A549 (cell line): ENCODE results near the gene NEDD4L.

Experiments used
- CHD4 ChIP-seq: fragments of 200-600 bp; sonication (generic); IDR thresholded peaks from 2 replicates; pipeline ENCODE4 v1.6.1; 2016; ENCODE audit warnings: antibody characterized with exemption, mild to moderate bottlenecking, borderline replicate concordance
- EHF ChIP-seq: fragments of 250-450 bp; sonication (Bioruptor Pico); IDR thresholded peaks from 2 replicates; pipeline ENCODE4 v1.5.0; 2020; ENCODE audit warnings: mild to moderate bottlenecking
- EHMT2 ChIP-seq: fragments of 200-600 bp; sonication (generic); IDR thresholded peaks from 2 replicates; pipeline ENCODE4 v1.6.1; 2016; ENCODE audit warnings: antibody characterized with exemption, low read depth, mild to moderate bottlenecking, moderate library complexity
- EP300 ChIP-seq, 2 experiments: fragments of >200 bp; sonication (Bioruptor Twin); formaldehyde crosslinking; IDR thresholded peaks; 2 replicates in 1 of 2; 3 replicates in 1 of 2; pipeline ENCODE4 v1.6.1; 2016 to 2017
- GATA3 ChIP-seq: IDR thresholded peaks from 2 replicates; pipeline ENCODE4 v1.6.1; 2012; ENCODE audit warnings: borderline replicate concordance
- HDAC2 ChIP-seq: fragments of 200-600 bp; sonication (generic); IDR thresholded peaks from 2 replicates; pipeline ENCODE4 v1.6.1; 2016
- HOXB13 ChIP-seq: fragments of 250-450 bp; sonication (Bioruptor Pico); IDR thresholded peaks from 2 replicates; pipeline ENCODE4 v1.5.0; 2020; ENCODE audit warnings: low read depth, mild to moderate bottlenecking, moderate library complexity
- HOXB5 ChIP-seq: fragments of 250-450 bp; sonication (Bioruptor Pico); IDR thresholded peaks from 2 replicates; pipeline ENCODE4 v1.5.0; 2020; ENCODE audit warnings: mild to moderate bottlenecking, moderate library complexity
- MAZ ChIP-seq: fragments of 150-350 bp; IDR thresholded peaks from 2 replicates; pipeline ENCODE4 v1.6.1; 2014; ENCODE audit warnings: antibody characterized with exemption, low read depth, low read length, borderline replicate concordance
- POLR2A ChIP-seq: IDR thresholded peaks from 2 replicates; pipeline ENCODE4 v1.6.1; 2012; ENCODE audit warnings: mild to moderate bottlenecking, low read length
- TFCP2L1 ChIP-seq: fragments of 250-450 bp; sonication (Bioruptor Pico); IDR thresholded peaks from 2 replicates; pipeline ENCODE4 v1.5.0; 2021; ENCODE audit warnings: mild to moderate bottlenecking
- TF ChIP-seq, protein P1 (sequence below): fragments of >200 bp; sonication (Bioruptor Twin); formaldehyde crosslinking; IDR thresholded peaks from 3 replicates; pipeline ENCODE4 v1.5.1; 2016
- TF ChIP-seq, protein P2 (sequence below): fragments of 200-600 bp; sonication (generic); IDR thresholded peaks from 2 replicates; pipeline ENCODE4 v1.6.1; 2016; ENCODE audit warnings: antibody characterized with exemption, mild to moderate bottlenecking, moderate library complexity
- TF ChIP-seq, protein P3 (sequence below): fragments of 250-450 bp; sonication (Bioruptor Pico); IDR thresholded peaks from 2 replicates; pipeline ENCODE4 v1.5.0; 2020; ENCODE audit warnings: low read depth, mild to moderate bottlenecking, moderate library complexity

DNA sequence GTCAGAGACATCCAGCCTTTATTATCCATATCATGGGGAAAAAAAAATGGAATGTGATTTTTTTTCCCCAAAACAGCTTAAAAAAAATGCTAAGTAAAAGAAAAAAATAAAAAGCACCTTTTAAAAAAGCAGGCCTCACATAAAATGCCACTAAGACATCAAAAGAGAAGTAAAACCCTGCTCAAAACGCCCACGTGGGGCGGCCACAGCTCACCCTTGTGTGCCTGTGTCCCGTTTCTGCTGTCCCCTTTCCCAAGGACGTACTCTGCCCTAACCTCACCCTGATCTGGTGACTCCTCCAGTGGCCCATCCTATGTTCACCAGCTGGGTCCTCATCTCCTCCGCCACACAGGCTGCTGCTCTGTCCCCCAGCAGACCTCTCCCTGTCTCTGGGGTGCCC, 125.4 kb downstream of the NEDD4L start:
- TF ChIP-seq HOXB5 (CRISPR knock-in tag) (no peak), MAZ (no peak), CHD4 (no peak), HDAC2 (no peak), POLR2A (no peak), HOXB13 (CRISPR knock-in tag) (no peak), EP300 (IDR thresholded peaks at IDR 0.05) (no peak), TFCP2L1 (CRISPR knock-in tag) (no peak), EHMT2 (no peak), GATA3 (no peak), EHF (CRISPR knock-in tag) (no peak)
- TF ChIP-seq, protein P1, sequence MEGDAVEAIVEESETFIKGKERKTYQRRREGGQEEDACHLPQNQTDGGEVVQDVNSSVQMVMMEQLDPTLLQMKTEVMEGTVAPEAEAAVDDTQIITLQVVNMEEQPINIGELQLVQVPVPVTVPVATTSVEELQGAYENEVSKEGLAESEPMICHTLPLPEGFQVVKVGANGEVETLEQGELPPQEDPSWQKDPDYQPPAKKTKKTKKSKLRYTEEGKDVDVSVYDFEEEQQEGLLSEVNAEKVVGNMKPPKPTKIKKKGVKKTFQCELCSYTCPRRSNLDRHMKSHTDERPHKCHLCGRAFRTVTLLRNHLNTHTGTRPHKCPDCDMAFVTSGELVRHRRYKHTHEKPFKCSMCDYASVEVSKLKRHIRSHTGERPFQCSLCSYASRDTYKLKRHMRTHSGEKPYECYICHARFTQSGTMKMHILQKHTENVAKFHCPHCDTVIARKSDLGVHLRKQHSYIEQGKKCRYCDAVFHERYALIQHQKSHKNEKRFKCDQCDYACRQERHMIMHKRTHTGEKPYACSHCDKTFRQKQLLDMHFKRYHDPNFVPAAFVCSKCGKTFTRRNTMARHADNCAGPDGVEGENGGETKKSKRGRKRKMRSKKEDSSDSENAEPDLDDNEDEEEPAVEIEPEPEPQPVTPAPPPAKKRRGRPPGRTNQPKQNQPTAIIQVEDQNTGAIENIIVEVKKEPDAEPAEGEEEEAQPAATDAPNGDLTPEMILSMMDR = no peak
- TF ChIP-seq, protein P2, sequence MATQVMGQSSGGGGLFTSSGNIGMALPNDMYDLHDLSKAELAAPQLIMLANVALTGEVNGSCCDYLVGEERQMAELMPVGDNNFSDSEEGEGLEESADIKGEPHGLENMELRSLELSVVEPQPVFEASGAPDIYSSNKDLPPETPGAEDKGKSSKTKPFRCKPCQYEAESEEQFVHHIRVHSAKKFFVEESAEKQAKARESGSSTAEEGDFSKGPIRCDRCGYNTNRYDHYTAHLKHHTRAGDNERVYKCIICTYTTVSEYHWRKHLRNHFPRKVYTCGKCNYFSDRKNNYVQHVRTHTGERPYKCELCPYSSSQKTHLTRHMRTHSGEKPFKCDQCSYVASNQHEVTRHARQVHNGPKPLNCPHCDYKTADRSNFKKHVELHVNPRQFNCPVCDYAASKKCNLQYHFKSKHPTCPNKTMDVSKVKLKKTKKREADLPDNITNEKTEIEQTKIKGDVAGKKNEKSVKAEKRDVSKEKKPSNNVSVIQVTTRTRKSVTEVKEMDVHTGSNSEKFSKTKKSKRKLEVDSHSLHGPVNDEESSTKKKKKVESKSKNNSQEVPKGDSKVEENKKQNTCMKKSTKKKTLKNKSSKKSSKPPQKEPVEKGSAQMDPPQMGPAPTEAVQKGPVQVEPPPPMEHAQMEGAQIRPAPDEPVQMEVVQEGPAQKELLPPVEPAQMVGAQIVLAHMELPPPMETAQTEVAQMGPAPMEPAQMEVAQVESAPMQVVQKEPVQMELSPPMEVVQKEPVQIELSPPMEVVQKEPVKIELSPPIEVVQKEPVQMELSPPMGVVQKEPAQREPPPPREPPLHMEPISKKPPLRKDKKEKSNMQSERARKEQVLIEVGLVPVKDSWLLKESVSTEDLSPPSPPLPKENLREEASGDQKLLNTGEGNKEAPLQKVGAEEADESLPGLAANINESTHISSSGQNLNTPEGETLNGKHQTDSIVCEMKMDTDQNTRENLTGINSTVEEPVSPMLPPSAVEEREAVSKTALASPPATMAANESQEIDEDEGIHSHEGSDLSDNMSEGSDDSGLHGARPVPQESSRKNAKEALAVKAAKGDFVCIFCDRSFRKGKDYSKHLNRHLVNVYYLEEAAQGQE = no peak
- TF ChIP-seq, protein P3, sequence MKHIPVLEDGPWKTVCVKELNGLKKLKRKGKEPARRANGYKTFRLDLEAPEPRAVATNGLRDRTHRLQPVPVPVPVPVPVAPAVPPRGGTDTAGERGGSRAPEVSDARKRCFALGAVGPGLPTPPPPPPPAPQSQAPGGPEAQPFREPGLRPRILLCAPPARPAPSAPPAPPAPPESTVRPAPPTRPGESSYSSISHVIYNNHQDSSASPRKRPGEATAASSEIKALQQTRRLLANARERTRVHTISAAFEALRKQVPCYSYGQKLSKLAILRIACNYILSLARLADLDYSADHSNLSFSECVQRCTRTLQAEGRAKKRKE = no peak
